IMR-90 (cell line): ENCODE data around the gene DHX29. TPM values are rescaled to one million over a fixed set of nuclear protein-coding genes. Genes with fewer than 3 reads are reported as not detected.

Experiments
- ATAC-seq: fragments of 200-7000 bp; cut with Tn5 transposase; 2 replicates; pipeline ENCODE4 v1.9.1; 2020; ENCODE audit warnings: low read depth, mild to moderate bottlenecking, moderate library complexity
- BruUV-seq: library from RNA; stranded (reverse); fragments of 400-500 nt; replicated peaks from 2 replicates; lab custom pipeline; 2021; lab: Mats Ljungman, UMichigan
- CTCF ChIA-PET: fragments of 300-600 bp; formaldehyde crosslinking; extraction: SDS; loops from one replicate; lab custom pipeline; 2021; ENCODE audit warnings: antibody characterized with exemption; lab: Yijun Ruan, JAX
- POLR2A ChIA-PET: fragments of 300-600 bp; sonication (Branson Sonifier 250); formaldehyde crosslinking; loops from one replicate; lab custom pipeline; 2022; ENCODE audit warnings: antibody characterized with exemption; ENCODE audit not compliant: unreplicated experiment; lab: Charles Lee
- DNase-seq: peaks from one replicate; pipeline ENCODE4 v3.0.0; 2013
- H2AFZ ChIP-seq: replicated peaks from 2 replicates; pipeline ENCODE3; 2013; ENCODE audit warnings: low read length, mild to moderate bottlenecking; ENCODE audit not compliant: poor library complexity
- H2AK5ac ChIP-seq: 2 replicates; pipeline ENCODE4 v1.6.1; 2013; ENCODE audit warnings: low read depth, low read length, inconsistent platforms
- H2AK9ac ChIP-seq: replicated peaks from 2 replicates; pipeline ENCODE3; 2013; ENCODE audit warnings: mild to moderate bottlenecking, low read depth, low read length, moderate library complexity; ENCODE audit not compliant: poor library complexity
- H2BK120ac ChIP-seq: 2 replicates; pipeline ENCODE4 v1.6.1; 2013; ENCODE audit warnings: low read depth, low read length, inconsistent platforms
- H2BK15ac ChIP-seq: 3 replicates; pipeline ENCODE4 v1.6.1; 2013; ENCODE audit warnings: low read depth, low read length, inconsistent platforms
- H2BK20ac ChIP-seq: 2 replicates; pipeline ENCODE4 v1.6.1; 2013; ENCODE audit warnings: low read depth, mild to moderate bottlenecking, inconsistent platforms, low read length, moderate library complexity
- H2BK5ac ChIP-seq: 2 replicates; pipeline ENCODE4 v1.6.1; 2013; ENCODE audit warnings: mild to moderate bottlenecking, low read depth, low read length, inconsistent platforms; ENCODE audit not compliant: poor library complexity, severe bottlenecking
- H3K14ac ChIP-seq: replicated peaks from 2 replicates; pipeline ENCODE4 v1.6.1; 2013; ENCODE audit warnings: low read depth, low read length, inconsistent platforms
- H3K18ac ChIP-seq: 2 replicates; pipeline ENCODE4 v1.6.1; 2013; ENCODE audit warnings: low read depth, low read length, control low read depth
- H3K23ac ChIP-seq: 2 replicates; pipeline ENCODE4 v1.6.1; 2013; ENCODE audit warnings: low read depth, low read length, inconsistent platforms
- H3K27ac ChIP-seq: 2 replicates; pipeline ENCODE4 v1.5.1; 2013; ENCODE audit warnings: mild to moderate bottlenecking, control low read depth, low read length; ENCODE audit not compliant: insufficient read depth
- H3K27me3 ChIP-seq: 2 replicates; pipeline ENCODE4 v1.6.1; 2013; ENCODE audit warnings: low read length; ENCODE audit not compliant: control insufficient read depth, insufficient read depth
- H3K36me3 ChIP-seq: 2 replicates; pipeline ENCODE4 v1.6.1; 2013; ENCODE audit warnings: low read length, mixed read lengths; ENCODE audit not compliant: control insufficient read depth, insufficient read depth
- H3K4ac ChIP-seq: 2 replicates; pipeline ENCODE4 v1.6.1; 2013; ENCODE audit warnings: low read depth, low read length, inconsistent platforms
- H3K4me1 ChIP-seq: 2 replicates; pipeline ENCODE4 v1.6.1; 2013; ENCODE audit warnings: low read length, mixed read lengths; ENCODE audit not compliant: control insufficient read depth, insufficient read depth
- H3K4me2 ChIP-seq: 2 replicates; pipeline ENCODE4 v1.6.1; 2013; ENCODE audit warnings: low read depth, mild to moderate bottlenecking, control low read depth, low read length, moderate library complexity
- H3K4me3 ChIP-seq: 2 replicates; pipeline ENCODE4 v1.5.1; 2013; ENCODE audit warnings: low read depth, mild to moderate bottlenecking, control low read depth, low read length, moderate library complexity; ENCODE audit not compliant: insufficient read depth
- H3K56ac ChIP-seq: 2 replicates; pipeline ENCODE4 v1.6.1; 2013; ENCODE audit warnings: low read length, inconsistent platforms; ENCODE audit not compliant: insufficient read depth; ENCODE audit errors: extremely low read depth
- H3K79me1 ChIP-seq, 2 experiments: 2 replicates each; pipeline ENCODE4 v1.6.1; 2013; ENCODE audit warnings: low read length in 2 of 2, inconsistent platforms in 1 of 2, low read depth in 1 of 2
- H3K9ac ChIP-seq: 2 replicates; pipeline ENCODE4 v1.6.1; 2013; ENCODE audit warnings: low read depth, low read length, control low read depth
- H3K9me1 ChIP-seq: 2 replicates; pipeline ENCODE4 v1.6.1; 2013; ENCODE audit warnings: low read length, inconsistent platforms; ENCODE audit not compliant: insufficient read depth
- H3K9me3 ChIP-seq: 2 replicates; pipeline ENCODE4 v1.6.1; 2013; ENCODE audit warnings: low read length; ENCODE audit not compliant: control insufficient read depth, insufficient read depth
- H4K20me1 ChIP-seq: 2 replicates; pipeline ENCODE4 v1.6.1; 2013; ENCODE audit warnings: low read length, inconsistent platforms; ENCODE audit not compliant: insufficient read depth
- H4K5ac ChIP-seq: 2 replicates; pipeline ENCODE4 v1.6.1; 2013; ENCODE audit warnings: mild to moderate bottlenecking, low read depth, low read length, control low read depth
- H4K8ac ChIP-seq, 2 experiments: 2 replicates each; pipeline ENCODE4 v1.6.1; 2013; ENCODE audit warnings: low read depth in 2 of 2, low read length in 2 of 2, control low read depth in 1 of 2, inconsistent platforms in 1 of 2
- H4K91ac ChIP-seq: 2 replicates; pipeline ENCODE4 v1.6.1; 2013; ENCODE audit warnings: low read depth, low read length, inconsistent platforms; ENCODE audit not compliant: insufficient read depth
- BHLHE40 ChIP-seq: fragments of 150-350 bp; IDR thresholded peaks from 2 replicates; pipeline ENCODE4 v1.6.1; 2016; ENCODE audit warnings: mild to moderate bottlenecking, low read depth, low read length
- CEBPB ChIP-seq: IDR thresholded peaks from 2 replicates; pipeline ENCODE4 v1.6.1; 2012; ENCODE audit warnings: low read depth, low read length, improper control_type of control experiment
- CHD1 ChIP-seq: IDR thresholded peaks from 2 replicates; pipeline ENCODE4 v1.6.1; 2012; ENCODE audit warnings: low read depth, low read length, improper control_type of control experiment
- FOS ChIP-seq: fragments of 150-350 bp; IDR thresholded peaks from 2 replicates; pipeline ENCODE4 v1.6.1; 2016; ENCODE audit warnings: low read depth, low read length
- MAFK ChIP-seq: IDR thresholded peaks from 2 replicates; pipeline ENCODE4 v1.6.1; 2012; ENCODE audit warnings: low read depth, low read length, improper control_type of control experiment
- MAZ ChIP-seq: IDR thresholded peaks from 2 replicates; pipeline ENCODE4 v1.6.1; 2012; ENCODE audit warnings: low read depth, mild to moderate bottlenecking, low read length, improper control_type of control experiment, moderate library complexity, borderline replicate concordance
- MXI1 ChIP-seq: IDR thresholded peaks from 2 replicates; pipeline ENCODE4 v1.6.1; 2012; ENCODE audit warnings: low read depth, mild to moderate bottlenecking, low read length, moderate library complexity, borderline replicate concordance
- NFE2L2 ChIP-seq: fragments of 150-350 bp; IDR thresholded peaks from 2 replicates; pipeline ENCODE4 v1.6.1; 2016; ENCODE audit warnings: low read depth, mild to moderate bottlenecking, low read length
- POLR2A ChIP-seq: IDR thresholded peaks from 2 replicates; pipeline ENCODE4 v1.6.1; 2012; ENCODE audit warnings: mild to moderate bottlenecking, low read depth, low read length
- RAD21 ChIP-seq: IDR thresholded peaks from 2 replicates; pipeline ENCODE4 v1.6.1; 2012; ENCODE audit warnings: low read length, improper control_type of control experiment
- RCOR1 ChIP-seq: IDR thresholded peaks from 2 replicates; pipeline ENCODE4 v1.6.1; 2012; ENCODE audit warnings: mild to moderate bottlenecking, low read length, improper control_type of control experiment; ENCODE audit not compliant: insufficient replicate concordance
- RFX5 ChIP-seq: IDR thresholded peaks from 2 replicates; pipeline ENCODE4 v1.8.0; 2012; ENCODE audit warnings: low read depth, mild to moderate bottlenecking, low read length, moderate library complexity
- SMC3 ChIP-seq: fragments of 150-350 bp; IDR thresholded peaks from 2 replicates; pipeline ENCODE4 v1.6.1; 2016; ENCODE audit warnings: low read depth, mild to moderate bottlenecking, antibody characterized with exemption, low read length, moderate library complexity
- WGBS, 2 experiments: methylation state at CpG; one replicate each; pipeline versions ENCODE4 v1.1.5 to v1.1.7; 2013; ENCODE audit warnings: missing lambda C conversion rate in 2 of 2; ENCODE audit not compliant: insufficient read length in 1 of 2; ENCODE audit errors: extremely low coverage in 2 of 2; 5-methylcytosine and 5-hydroxymethylcytosine counted together
- dilution Hi-C: fragments of 300-500 bp; cut with HindIII; formaldehyde crosslinking; loops from one replicate; pipeline ENCODE4 v1.14.3; 2018; ENCODE audit warnings: low sequenced_read_pairs; ENCODE audit not compliant: unreplicated experiment
- in situ Hi-C: fragments of 300-500 bp; cut with MboI; formaldehyde crosslinking; loops from 3 replicates; pipeline ENCODE4 v1.14.3; 2019; ENCODE audit warnings: low sequenced_read_pairs, inconsistent platforms, mixed read lengths
- intact Hi-C: fragments of 100-400 bp; cut with micrococcal nuclease; formaldehyde crosslinking; loops from 2 replicates; pipeline ENCODE4 v1.10.0; 2022
- polyA plus RNA-seq, 3 experiments: library from polyadenylated mRNA; depleted of rRNA; stranded (reverse); fragments of >200 nt; gene quantifications; 2 replicates each; pipeline ENCODE4 v1.2.3, GENCODE V29; 2012; ENCODE audit warnings: low replicate concordance in 1 of 3
- total RNA-seq: library from RNA; depleted of rRNA; stranded (reverse); fragments of >200 nt; gene quantifications from 2 replicates; pipeline ENCODE4 v1.2.3, GENCODE V29; 2012
- TF ChIP-seq, protein P1 (sequence below): conservative IDR thresholded peaks from 2 replicates; pipeline ENCODE4 v1.5.1; 2012; ENCODE audit warnings: mild to moderate bottlenecking, low read depth, low read length, improper control_type of control experiment
- TF ChIP-seq, protein P2 (sequence below): fragments of 150-350 bp; IDR thresholded peaks from 2 replicates; pipeline ENCODE4 v1.6.1; 2016; ENCODE audit warnings: low read depth, mild to moderate bottlenecking, low read length, moderate library complexity, borderline replicate concordance
- TF ChIP-seq, protein P3 (sequence below): fragments of 150-350 bp; IDR thresholded peaks from 2 replicates; pipeline ENCODE4 v1.6.1; 2017; ENCODE audit warnings: mild to moderate bottlenecking, antibody characterized with exemption, low read length, low read depth

The DHX29 gene
- total and polyA plus RNA-seq, 2 of the 4 experiments (the other 2 are of a cell fraction): 9.5 to 25.6 TPM

DNA sequence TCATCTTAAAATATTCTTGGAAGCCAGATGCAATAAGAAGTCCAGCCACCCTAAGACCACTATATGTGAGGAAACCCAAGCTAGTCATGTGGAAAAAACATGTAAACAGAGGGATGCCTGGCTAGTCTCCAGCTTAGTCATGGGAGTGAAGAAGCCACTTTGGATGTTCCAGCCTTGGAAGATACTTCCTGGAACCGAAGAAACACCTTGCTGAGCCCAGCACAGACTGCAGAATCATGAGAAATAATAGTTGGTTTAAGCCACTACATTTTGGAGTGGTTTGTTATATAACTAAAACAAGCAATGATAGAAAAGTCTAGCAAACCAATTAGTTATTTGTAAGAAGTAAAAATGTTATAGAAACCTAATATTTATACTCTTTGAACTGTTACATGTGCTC is 12.6 kb downstream of the DHX29 start:
- dilution Hi-C loops: no loop called here
- Histone ChIP-seq H3K18ac (no peak overlapping the region), H3K4me1 (no peaks in the 10 kb centered on the region), H2BK20ac (no peak overlapping the region), H3K14ac (no peak overlapping the region), H3K56ac (no peak overlapping the region), H4K8ac (no peak overlapping the region), H3K4me2 (no peak overlapping the region), H2BK120ac (no peak overlapping the region), H2BK5ac (no peak overlapping the region), H3K9me3 (peaks cover 8% of the 10 kb centered on the region), H3K9ac (no peak overlapping the region), H4K91ac (no peak overlapping the region), H2AK9ac (no peak overlapping the region), H3K79me1 (peaks cover 18 to 36% of the 10 kb centered on the region in 2 experiments), H3K4ac (no peak overlapping the region), H3K4me3 (no peak overlapping the region), H3K27me3 (no peaks in the 10 kb centered on the region), H3K36me3 (peaks cover 31% of the 10 kb centered on the region), H3K23ac (no peak overlapping the region), H2AK5ac (no peak overlapping the region), H3K27ac (no peak overlapping the region), H2BK15ac (no peak overlapping the region), H2AFZ (no peak overlapping the region), H3K9me1 (no peaks in the 10 kb centered on the region), H4K20me1 (peaks cover 7% of the 10 kb centered on the region; the same call in 1 of the 2 replicates), H4K5ac (no peak overlapping the region)
- ATAC-seq: no peak
- TF ChIP-seq FOS (no peak), SMC3 (no peak), MAFK (no peak), CHD1 (no peak), RCOR1 (no peak), BHLHE40 (no peak), MAZ (no peak), NFE2L2 (no peak), POLR2A (no peak), CEBPB (no peak), RFX5 (no peak), RAD21 (no peak), MXI1 (no peak)
- TF ChIP-seq, protein P1, sequence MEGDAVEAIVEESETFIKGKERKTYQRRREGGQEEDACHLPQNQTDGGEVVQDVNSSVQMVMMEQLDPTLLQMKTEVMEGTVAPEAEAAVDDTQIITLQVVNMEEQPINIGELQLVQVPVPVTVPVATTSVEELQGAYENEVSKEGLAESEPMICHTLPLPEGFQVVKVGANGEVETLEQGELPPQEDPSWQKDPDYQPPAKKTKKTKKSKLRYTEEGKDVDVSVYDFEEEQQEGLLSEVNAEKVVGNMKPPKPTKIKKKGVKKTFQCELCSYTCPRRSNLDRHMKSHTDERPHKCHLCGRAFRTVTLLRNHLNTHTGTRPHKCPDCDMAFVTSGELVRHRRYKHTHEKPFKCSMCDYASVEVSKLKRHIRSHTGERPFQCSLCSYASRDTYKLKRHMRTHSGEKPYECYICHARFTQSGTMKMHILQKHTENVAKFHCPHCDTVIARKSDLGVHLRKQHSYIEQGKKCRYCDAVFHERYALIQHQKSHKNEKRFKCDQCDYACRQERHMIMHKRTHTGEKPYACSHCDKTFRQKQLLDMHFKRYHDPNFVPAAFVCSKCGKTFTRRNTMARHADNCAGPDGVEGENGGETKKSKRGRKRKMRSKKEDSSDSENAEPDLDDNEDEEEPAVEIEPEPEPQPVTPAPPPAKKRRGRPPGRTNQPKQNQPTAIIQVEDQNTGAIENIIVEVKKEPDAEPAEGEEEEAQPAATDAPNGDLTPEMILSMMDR: no peak
- TF ChIP-seq, protein P2, sequence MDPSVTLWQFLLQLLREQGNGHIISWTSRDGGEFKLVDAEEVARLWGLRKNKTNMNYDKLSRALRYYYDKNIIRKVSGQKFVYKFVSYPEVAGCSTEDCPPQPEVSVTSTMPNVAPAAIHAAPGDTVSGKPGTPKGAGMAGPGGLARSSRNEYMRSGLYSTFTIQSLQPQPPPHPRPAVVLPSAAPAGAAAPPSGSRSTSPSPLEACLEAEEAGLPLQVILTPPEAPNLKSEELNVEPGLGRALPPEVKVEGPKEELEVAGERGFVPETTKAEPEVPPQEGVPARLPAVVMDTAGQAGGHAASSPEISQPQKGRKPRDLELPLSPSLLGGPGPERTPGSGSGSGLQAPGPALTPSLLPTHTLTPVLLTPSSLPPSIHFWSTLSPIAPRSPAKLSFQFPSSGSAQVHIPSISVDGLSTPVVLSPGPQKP: no peak
- TF ChIP-seq, protein P3, sequence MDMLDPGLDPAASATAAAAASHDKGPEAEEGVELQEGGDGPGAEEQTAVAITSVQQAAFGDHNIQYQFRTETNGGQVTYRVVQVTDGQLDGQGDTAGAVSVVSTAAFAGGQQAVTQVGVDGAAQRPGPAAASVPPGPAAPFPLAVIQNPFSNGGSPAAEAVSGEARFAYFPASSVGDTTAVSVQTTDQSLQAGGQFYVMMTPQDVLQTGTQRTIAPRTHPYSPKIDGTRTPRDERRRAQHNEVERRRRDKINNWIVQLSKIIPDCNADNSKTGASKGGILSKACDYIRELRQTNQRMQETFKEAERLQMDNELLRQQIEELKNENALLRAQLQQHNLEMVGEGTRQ: no peak
- ChIA-PET POLR2A (no interaction called here), CTCF (no interaction called here)
- in situ Hi-C loops: no loop called here
- BruUV-seq: no TSS peak
- DNase-seq: no peak
- intact Hi-C loops: loop anchor here (5.0 kb wide), 1 partner anchor 38 kb away; no protein-coding TSS in a partner anchor
- no CpG with 5 or more reads among the region's 1 CpG for WGBS, 2 experiments
